Chondrocyte (in vitro differentiated cells): Measurements from ENCODE around the gene GABRB1. TPM values are rescaled to one million over a fixed set of nuclear protein-coding genes. Genes with fewer than 3 reads are reported as not detected.

Source experiments
- DNase-seq: peaks from one replicate; pipeline ENCODE4 v3.0.0; 2021; ENCODE audit warnings: mixed read lengths, low spot score
- H3K27ac Mint-ChIP-seq: one replicate; pipeline ENCODE4 v1.8.0; 2021; ENCODE audit warnings: mild to moderate bottlenecking, moderate library complexity, mixed read lengths; ENCODE audit not compliant: unreplicated experiment
- H3K27me3 Mint-ChIP-seq: 2 replicates; pipeline ENCODE4 v1.8.0; 2021; ENCODE audit warnings: low read depth, mixed read lengths
- H3K36me3 Mint-ChIP-seq: 2 replicates; pipeline ENCODE4 v1.8.0; 2021; ENCODE audit warnings: low read depth, mixed read lengths
- H3K4me1 Mint-ChIP-seq: 2 replicates; pipeline ENCODE4 v1.8.0; 2021; ENCODE audit warnings: low read depth, mild to moderate bottlenecking, mixed read lengths
- H3K4me3 Mint-ChIP-seq: one replicate; pipeline ENCODE4 v1.8.0; 2021; ENCODE audit warnings: mild to moderate bottlenecking, moderate library complexity, mixed read lengths; ENCODE audit not compliant: unreplicated experiment
- H3K9me3 Mint-ChIP-seq: 2 replicates; pipeline ENCODE4 v1.8.0; 2021; ENCODE audit warnings: low read depth, mixed read lengths
- total RNA-seq: library from RNA; stranded (reverse); gene quantifications from 3 replicates; pipeline ENCODE4 v1.2.1, GENCODE V29; 2021
- TF ChIP-seq, protein P1 (sequence below): fragments of 200-600 bp; sonication (generic); IDR thresholded peaks from 2 replicates; pipeline ENCODE4 v1.5.0; 2021; ENCODE audit warnings: antibody characterized with exemption, mild to moderate bottlenecking, moderate library complexity

GABRB1 gene
- total RNA-seq, 1 donor from 2014 or later, result not detected

DNA sequence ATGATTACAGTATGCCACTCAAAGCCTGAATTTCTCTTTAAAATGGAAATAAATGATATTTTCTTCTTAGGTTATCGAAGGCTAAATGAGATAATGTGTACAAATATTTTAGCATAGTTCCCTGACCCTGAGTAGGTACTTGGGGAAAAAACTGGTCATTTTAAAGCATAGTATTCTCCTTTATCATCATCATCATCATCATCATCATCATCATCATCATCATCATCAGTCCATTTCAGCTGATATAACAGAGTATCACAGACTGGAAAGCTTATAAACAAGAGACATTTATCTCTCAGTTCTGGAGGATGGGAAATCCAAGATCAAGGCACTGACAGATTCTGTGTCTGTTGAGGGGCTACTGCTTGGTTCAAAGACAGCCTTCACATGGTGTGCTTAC, 13.9 kb downstream of the GABRB1 start:
- no peaks in the 10 kb centered on the region for H3K36me3 Mint-ChIP-seq
- H3K4me3 Mint-ChIP-seq, result no peak overlapping the region
- TF ChIP-seq, protein P1, sequence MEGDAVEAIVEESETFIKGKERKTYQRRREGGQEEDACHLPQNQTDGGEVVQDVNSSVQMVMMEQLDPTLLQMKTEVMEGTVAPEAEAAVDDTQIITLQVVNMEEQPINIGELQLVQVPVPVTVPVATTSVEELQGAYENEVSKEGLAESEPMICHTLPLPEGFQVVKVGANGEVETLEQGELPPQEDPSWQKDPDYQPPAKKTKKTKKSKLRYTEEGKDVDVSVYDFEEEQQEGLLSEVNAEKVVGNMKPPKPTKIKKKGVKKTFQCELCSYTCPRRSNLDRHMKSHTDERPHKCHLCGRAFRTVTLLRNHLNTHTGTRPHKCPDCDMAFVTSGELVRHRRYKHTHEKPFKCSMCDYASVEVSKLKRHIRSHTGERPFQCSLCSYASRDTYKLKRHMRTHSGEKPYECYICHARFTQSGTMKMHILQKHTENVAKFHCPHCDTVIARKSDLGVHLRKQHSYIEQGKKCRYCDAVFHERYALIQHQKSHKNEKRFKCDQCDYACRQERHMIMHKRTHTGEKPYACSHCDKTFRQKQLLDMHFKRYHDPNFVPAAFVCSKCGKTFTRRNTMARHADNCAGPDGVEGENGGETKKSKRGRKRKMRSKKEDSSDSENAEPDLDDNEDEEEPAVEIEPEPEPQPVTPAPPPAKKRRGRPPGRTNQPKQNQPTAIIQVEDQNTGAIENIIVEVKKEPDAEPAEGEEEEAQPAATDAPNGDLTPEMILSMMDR, result no peak
- no peaks in the 10 kb centered on the region for H3K9me3 Mint-ChIP-seq
- H3K4me1 Mint-ChIP-seq, result no peaks in the 10 kb centered on the region
- peaks cover 57% of the 10 kb centered on the region for H3K27me3 Mint-ChIP-seq
- DNase-seq, result no peak
- no peak overlapping the region for H3K27ac Mint-ChIP-seq

DNA sequence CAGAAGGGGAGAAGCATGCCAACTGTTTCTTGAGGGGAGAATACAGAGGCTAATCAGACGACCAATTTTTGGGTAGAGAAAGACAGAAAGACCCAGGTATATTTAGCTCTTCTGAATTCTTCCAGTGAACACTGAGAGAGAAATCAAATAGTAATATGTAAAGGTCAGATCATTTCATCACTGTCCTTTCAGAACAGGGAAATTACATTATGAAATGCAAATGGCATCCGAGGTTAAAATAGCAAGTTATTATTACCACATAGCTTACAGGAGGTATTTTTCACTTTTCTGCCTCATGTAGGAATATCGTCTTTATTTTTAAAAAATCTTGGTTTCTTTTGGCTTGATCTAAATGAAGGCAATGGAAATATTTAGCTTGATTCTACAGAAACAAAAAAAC, 18.0 kb downstream of the GABRB1 start:
- TF ChIP-seq, protein P1, result no peak
- Mint-ChIP-seq H3K36me3 (no peaks in the 10 kb centered on the region), H3K27ac (no peak overlapping the region), H3K4me1 (no peaks in the 10 kb centered on the region), H3K27me3 (peaks cover 46% of the 10 kb centered on the region), H3K4me3 (no peak overlapping the region), H3K9me3 (no peaks in the 10 kb centered on the region)
- DNase-seq, result no peak

DNA sequence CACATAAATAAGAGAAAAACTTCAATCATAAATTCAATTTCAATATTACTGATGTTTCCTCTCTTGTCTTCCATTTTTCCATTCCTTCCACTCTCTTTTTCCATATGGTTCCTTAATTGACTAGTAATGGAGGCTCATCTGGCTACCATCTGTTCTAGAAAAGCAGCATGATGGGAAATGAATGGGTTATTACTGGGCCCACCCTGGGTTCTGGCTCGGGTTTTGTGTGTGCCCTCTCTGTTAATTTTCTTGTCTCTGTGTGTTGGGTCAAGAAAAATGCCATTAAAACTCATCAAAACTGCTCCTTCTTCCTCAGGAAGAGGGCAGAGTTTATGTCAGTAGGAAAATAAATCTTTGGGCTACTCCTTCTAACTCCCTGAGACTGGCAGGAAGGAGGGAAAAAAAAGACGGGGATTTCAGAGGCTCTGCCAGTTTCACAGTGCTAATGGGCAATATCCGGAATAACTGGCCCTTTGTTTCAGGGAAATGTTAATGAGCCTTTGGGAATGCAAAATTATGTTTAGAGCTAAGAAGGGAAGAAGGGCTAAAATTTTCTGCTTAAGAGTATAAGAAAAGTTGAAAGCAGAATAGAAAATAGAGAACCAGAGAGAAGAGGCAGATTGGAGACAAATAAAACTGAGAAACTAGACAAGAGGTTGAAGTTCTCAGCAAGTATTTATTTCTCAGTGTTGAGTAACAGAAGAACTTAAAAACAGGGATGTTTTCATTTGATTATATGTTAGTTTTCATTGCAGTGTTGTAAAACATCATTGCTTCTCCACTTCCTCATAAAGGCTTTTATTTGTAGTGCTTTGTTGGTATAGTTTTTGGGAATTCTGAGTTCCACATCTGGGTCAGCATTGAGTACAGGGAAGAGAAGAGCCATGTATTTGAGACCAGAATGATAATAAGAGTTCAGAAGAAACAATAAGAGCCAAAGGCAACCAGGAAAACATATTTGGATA, 19.7 kb downstream of the GABRB1 start:
- Mint-ChIP-seq H3K27ac (no peak overlapping the region), H3K4me1 (no peaks in the 10 kb centered on the region), H3K36me3 (no peaks in the 10 kb centered on the region), H3K4me3 (no peak overlapping the region), H3K27me3 (peaks cover 38% of the 10 kb centered on the region), H3K9me3 (peaks cover 3% of the 10 kb centered on the region)
- TF ChIP-seq, protein P1, result no peak
- DNase-seq, result no peak

DNA sequence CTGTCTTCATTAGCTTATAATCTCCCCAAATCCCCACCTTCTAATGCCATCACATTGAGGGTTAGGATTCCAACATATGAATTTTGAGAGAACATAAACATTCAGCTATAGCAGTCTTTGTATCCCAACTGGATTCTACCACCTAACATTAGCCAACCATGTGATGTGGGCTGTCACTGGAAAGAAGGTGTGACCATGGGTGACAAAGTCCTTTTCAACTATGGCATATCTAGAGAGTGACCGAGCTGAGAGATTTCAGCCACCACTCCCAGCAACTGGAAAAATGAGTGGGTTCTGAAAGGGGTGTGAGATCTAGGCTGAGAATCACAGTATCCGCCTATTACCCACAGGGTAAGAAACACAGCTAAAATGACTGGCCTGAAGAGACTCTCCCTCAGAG, 22.1 kb downstream of the GABRB1 start:
- Mint-ChIP-seq H3K36me3 (no peaks in the 10 kb centered on the region), H3K4me3 (no peak overlapping the region), H3K9me3 (peaks cover 3% of the 10 kb centered on the region), H3K27ac (no peak overlapping the region), H3K4me1 (no peaks in the 10 kb centered on the region), H3K27me3 (peaks cover 45% of the 10 kb centered on the region)
- TF ChIP-seq, protein P1, result no peak
- DNase-seq, result no peak

DNA sequence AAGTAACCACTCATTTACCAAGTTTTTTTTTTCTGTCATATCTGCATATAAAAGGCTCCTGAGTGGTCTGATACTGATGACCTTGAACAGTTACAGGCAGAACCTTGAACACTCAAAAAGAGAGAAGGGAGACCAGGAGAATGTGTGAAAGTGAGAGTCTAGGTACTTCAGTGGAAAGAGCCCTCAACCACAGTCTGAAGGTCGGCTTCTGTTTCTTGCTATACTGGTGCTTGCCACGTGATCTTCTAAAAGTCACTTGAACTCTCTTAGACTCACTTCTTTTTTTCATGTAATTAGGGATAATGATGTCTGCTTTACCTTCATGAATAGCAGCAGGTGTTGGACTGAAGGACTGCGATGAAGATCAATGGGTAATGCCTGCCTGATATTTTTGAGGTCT, 22.8 kb downstream of the GABRB1 start:
- H3K36me3 Mint-ChIP-seq, result no peaks in the 10 kb centered on the region
- DNase-seq, result no peak
- H3K4me3 Mint-ChIP-seq, result no peak overlapping the region
- no peak overlapping the region for H3K27ac Mint-ChIP-seq
- H3K27me3 Mint-ChIP-seq, result peaks cover 40% of the 10 kb centered on the region
- TF ChIP-seq, protein P1, result no peak
- H3K4me1 Mint-ChIP-seq, result no peaks in the 10 kb centered on the region
- H3K9me3 Mint-ChIP-seq, result peaks cover 3% of the 10 kb centered on the region
